Measurements from ENCODE around the gene SVOPL.

GRCh38 chr7:138553805-138554204 is 147.4 kb downstream of the SVOPL start:
- TF ChIP-seq CTCF (IDR thresholded peaks at IDR 0.05) (no peak), TEAD4 (IDR thresholded peaks at IDR 0.05; ENCODE audit: borderline replicate concordance, insufficient read depth) (no peak), EZH2phosphoT487 (IDR thresholded peaks at IDR 0.05; ENCODE audit: borderline replicate concordance, low read depth) (no peak), MAX (IDR thresholded peaks at IDR 0.05; ENCODE audit: low read depth) (no peak), FOXM1 (IDR thresholded peaks at IDR 0.05; ENCODE audit: low read depth) (no peak), YY1 (IDR thresholded peaks at IDR 0.05; ENCODE audit: low read depth) (no peak), POLR2AphosphoS5 (IDR thresholded peaks at IDR 0.05; ENCODE audit: low read depth, low read length) (no peak), RAD21 (IDR thresholded peaks at IDR 0.05; ENCODE audit: low read length) (no peak)
